ENCODE results near the gene SERPINB2.

- no peak for TF ChIP-seq CTCF (conservative IDR thresholded peaks at IDR 0.05; ENCODE audit: low read depth, low read length)
- no peak for TF ChIP-seq EZH2 (IDR thresholded peaks at IDR 0.05; ENCODE audit: borderline replicate concordance, low read depth, low read length, poor library complexity, severe bottlenecking)
Observed at GRCh38 chr18:63888470-63889190, 1.1 kb downstream of the SERPINB2 start.
